ENCODE measurements around the gene IFT52.

- no peak for TF ChIP-seq CTCF (IDR thresholded peaks at IDR 0.05)
- TF ChIP-seq POLR2A (IDR thresholded peaks at IDR 0.05): no peak
Measured at GRCh38 chr20:43666376-43667328, 75.9 kb downstream of the IFT52 start, which contains the start of gene MYBL2.
